Thyroid gland (tissue), 4 donors: ENCODE data around the gene INPP1. TPM values are rescaled to one million over a fixed set of nuclear protein-coding genes. Genes with fewer than 3 reads are reported as not detected.

Source experiments
- DNase-seq, 2 donors: peaks; one replicate each; pipeline ENCODE4 v3.0.0-alpha.2; 2019
- H3K27ac ChIP-seq, 3 donors: fragments of 200-600 bp; sonication (generic); 1 replicate in 2 of 3; 2 replicates in 1 of 3; pipeline ENCODE4 v1.5.1; 2016 to 2019; ENCODE audit warnings: mild to moderate bottlenecking in 1 of 3, moderate library complexity in 1 of 3
- H3K27me3 ChIP-seq: fragments of 200-600 bp; sonication (generic); one replicate; pipeline ENCODE4 v1.5.1; 2019
- H3K36me3 ChIP-seq, 2 donors: fragments of 200-600 bp; sonication (generic); one replicate each; pipeline ENCODE4 v1.5.1; 2016 to 2019
- H3K4me1 ChIP-seq, 2 donors: fragments of 200-600 bp; sonication (generic); one replicate each; pipeline ENCODE4 v1.5.1; 2017 to 2019
- H3K4me3 ChIP-seq, 3 donors: fragments of 200-600 bp; sonication (generic); replicated peaks in 1 of 3; 1 replicate in 2 of 3; 2 replicates in 1 of 3; pipeline ENCODE4 v1.5.1; 2016; ENCODE audit warnings: mild to moderate bottlenecking in 1 of 3
- H3K9me3 ChIP-seq: fragments of 200-600 bp; sonication (generic); one replicate; pipeline ENCODE4 v1.5.1; 2017
- POLR2A ChIP-seq, 2 donors: fragments of 450-650 bp; IDR thresholded peaks; one replicate each; pipeline ENCODE4 v1.6.1; 2017; ENCODE audit warnings: antibody characterized with exemption in 2 of 2, mild to moderate bottlenecking in 2 of 2, moderate library complexity in 1 of 2
- WGBS, 2 donors: methylation state at CpG; one replicate each; pipeline ENCODE4 v1.1.5; 2017; 5-methylcytosine and 5-hydroxymethylcytosine counted together
- intact Hi-C: fragments of 100-400 bp; cut with DNase I; formaldehyde crosslinking; loops from one replicate; pipeline ENCODE4 v1.15.1; 2023
- total RNA-seq, 4 donors: library from RNA; depleted of rRNA; stranded (reverse); fragments of >200 nt; gene quantifications; one replicate each; pipeline ENCODE4 v1.2.3, GENCODE V29; 2016
- TF ChIP-seq, protein P1 (sequence below), 6 experiments: fragments of 200-600 bp in 3 of 6; fragments of 450-650 bp in 3 of 6; sonication (generic) in 3 of 6; IDR thresholded peaks; one replicate each; pipeline ENCODE4 v1.5.1; 2016 to 2019; ENCODE audit warnings: antibody characterized with exemption in 6 of 6, mild to moderate bottlenecking in 2 of 6, inconsistent platforms in 1 of 6, moderate library complexity in 1 of 6

Gene INPP1
- total RNA-seq, 4 donors from 2014 or later, result 15.6 to 45.3 (median 21.2) TPM

DNA sequence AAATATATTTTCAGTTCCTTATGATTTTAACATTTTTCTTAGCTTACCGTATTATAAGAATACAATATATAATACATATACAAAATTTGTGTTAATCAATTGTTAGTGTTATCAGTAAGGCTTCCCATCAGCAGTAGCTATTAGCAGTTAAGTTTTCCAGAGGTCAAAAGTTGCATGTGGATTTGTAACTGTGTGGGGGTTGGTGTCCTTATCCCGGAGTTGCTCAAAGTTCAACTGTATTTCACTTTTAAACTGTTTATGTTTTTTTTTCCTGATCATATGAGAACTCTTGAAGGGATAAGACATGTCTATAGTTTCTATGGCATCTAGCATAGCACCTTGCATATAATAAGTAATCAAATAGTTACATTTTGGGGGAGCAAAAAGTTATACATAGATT, 52.9 kb downstream of the INPP1 start:
- TF ChIP-seq, protein P1, sequence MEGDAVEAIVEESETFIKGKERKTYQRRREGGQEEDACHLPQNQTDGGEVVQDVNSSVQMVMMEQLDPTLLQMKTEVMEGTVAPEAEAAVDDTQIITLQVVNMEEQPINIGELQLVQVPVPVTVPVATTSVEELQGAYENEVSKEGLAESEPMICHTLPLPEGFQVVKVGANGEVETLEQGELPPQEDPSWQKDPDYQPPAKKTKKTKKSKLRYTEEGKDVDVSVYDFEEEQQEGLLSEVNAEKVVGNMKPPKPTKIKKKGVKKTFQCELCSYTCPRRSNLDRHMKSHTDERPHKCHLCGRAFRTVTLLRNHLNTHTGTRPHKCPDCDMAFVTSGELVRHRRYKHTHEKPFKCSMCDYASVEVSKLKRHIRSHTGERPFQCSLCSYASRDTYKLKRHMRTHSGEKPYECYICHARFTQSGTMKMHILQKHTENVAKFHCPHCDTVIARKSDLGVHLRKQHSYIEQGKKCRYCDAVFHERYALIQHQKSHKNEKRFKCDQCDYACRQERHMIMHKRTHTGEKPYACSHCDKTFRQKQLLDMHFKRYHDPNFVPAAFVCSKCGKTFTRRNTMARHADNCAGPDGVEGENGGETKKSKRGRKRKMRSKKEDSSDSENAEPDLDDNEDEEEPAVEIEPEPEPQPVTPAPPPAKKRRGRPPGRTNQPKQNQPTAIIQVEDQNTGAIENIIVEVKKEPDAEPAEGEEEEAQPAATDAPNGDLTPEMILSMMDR (IDR thresholded peaks at IDR 0.05), result no peak
- no peak for TF ChIP-seq POLR2A (IDR thresholded peaks at IDR 0.05)
- Histone ChIP-seq H3K36me3 (no peaks in the 10 kb centered on the region), H3K4me3 (no peak overlapping the region), H3K27ac (no peak overlapping the region), H3K4me1 (no peaks in the 10 kb centered on the region), H3K9me3 (no peaks in the 10 kb centered on the region), H3K27me3 (no peaks in the 10 kb centered on the region)
- WGBS, 2 donors, result 84 to 88% methylated on average over 2 of the region's 2 CpGs
- intact Hi-C loops, result no loop called here
- DNase-seq, result no peak

GRCh38 chr2:190402986-190403603, 59.7 kb downstream of the INPP1 start:
- 59 to 84% methylated on average over 5 of the region's 5 CpGs for WGBS, 2 donors
- Histone ChIP-seq H3K27me3 (no peaks in the 10 kb centered on the region), H3K9me3 (no peaks in the 10 kb centered on the region), H3K36me3 (no peaks in the 10 kb centered on the region), H3K4me3 (no peak overlapping the region), H3K4me1 (peaks cover 0 to 8% of the 10 kb centered on the region in 2 donors), H3K27ac (no peak overlapping the region)
- intact Hi-C loops, result no loop called here
- DNase-seq, result no peak
- TF ChIP-seq, protein P1 (IDR thresholded peaks at IDR 0.05), result no peak
- TF ChIP-seq POLR2A (IDR thresholded peaks at IDR 0.05), result no peak

DNA sequence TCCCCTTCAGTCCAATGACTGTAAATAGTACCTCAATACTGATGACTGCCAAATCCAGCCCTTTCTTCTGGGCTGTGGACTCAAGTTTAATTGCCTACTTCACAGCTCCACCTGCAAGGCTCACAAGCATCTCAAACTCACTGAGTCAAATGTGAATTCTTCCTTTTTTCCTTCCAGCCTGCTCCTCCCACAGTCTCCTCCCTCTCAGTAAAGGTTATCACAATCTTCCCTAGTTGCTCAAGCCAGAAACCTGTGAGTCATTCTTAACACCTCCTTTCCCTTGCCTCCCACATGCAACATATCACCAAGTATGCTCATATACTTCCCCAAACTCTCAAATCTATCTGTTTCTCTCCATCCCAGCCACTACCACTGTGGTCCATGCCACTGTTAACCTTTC, 61.1 kb downstream of the INPP1 start:
- no peak for DNase-seq
- Histone ChIP-seq H3K9me3 (no peaks in the 10 kb centered on the region), H3K27me3 (no peaks in the 10 kb centered on the region), H3K36me3 (no peaks in the 10 kb centered on the region), H3K27ac (no peak overlapping the region), H3K4me1 (peaks cover 4 to 10% of the 10 kb centered on the region in 2 donors), H3K4me3 (no peak overlapping the region)
- intact Hi-C loops, result no loop called here
- TF ChIP-seq POLR2A (IDR thresholded peaks at IDR 0.05), result no peak
- TF ChIP-seq, protein P1 (IDR thresholded peaks at IDR 0.05), result no peak

DNA sequence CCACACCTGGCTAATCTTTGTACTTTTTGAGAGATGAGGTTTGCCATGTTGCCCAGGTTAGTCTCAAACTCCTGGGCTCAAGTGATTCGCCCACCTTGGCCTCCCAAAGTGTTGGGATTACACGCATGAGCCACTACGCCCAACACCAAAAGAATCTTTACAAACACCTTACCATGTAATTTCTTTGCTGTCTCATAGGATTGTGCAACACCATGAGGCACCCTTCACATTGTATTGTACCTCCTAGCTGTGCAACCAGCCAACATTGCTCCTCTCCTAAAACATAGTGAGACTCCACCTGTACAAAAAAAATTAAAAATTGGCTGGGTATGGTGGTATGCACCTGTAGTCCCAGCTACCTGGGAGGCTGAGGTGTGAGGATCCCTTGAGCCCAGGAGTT, 61.7 kb downstream of the INPP1 start:
- H3K27ac ChIP-seq, result no peak overlapping the region
- WGBS, 2 donors, result 94 to 95% methylated on average over 3 of the region's 3 CpGs
- no peak for DNase-seq
- intact Hi-C loops, result no loop called here
- H3K36me3 ChIP-seq, result no peaks in the 10 kb centered on the region
- no peaks in the 10 kb centered on the region for H3K9me3 ChIP-seq
- H3K27me3 ChIP-seq, result no peaks in the 10 kb centered on the region
- H3K4me3 ChIP-seq, result no peak overlapping the region
- no peak for TF ChIP-seq POLR2A (IDR thresholded peaks at IDR 0.05)
- TF ChIP-seq, protein P1 (IDR thresholded peaks at IDR 0.05), result no peak
- H3K4me1 ChIP-seq, result peaks cover 10 to 14% of the 10 kb centered on the region in 2 donors

- Histone ChIP-seq H3K27me3 (no peaks in the 10 kb centered on the region), H3K27ac (no peak overlapping the region), H3K4me1 (peaks cover 17 to 21% of the 10 kb centered on the region in 2 donors), H3K9me3 (no peaks in the 10 kb centered on the region), H3K36me3 (no peaks in the 10 kb centered on the region), H3K4me3 (no peak overlapping the region)
- WGBS, 2 donors, result 99 to 100% methylated on average over 3 of the region's 3 CpGs
- intact Hi-C loops, result no loop called here
- TF ChIP-seq POLR2A (IDR thresholded peaks at IDR 0.05), result no peak
- TF ChIP-seq, protein P1 (IDR thresholded peaks at IDR 0.05), result no peak
- DNase-seq, result no peak
Observed at GRCh38 chr2:190405995-190406394, 62.6 kb downstream of the INPP1 start.
